ENCODE measurements around the gene ARHGAP18. TPM values are rescaled to one million over a fixed set of nuclear protein-coding genes. Genes with fewer than 3 reads are reported as not detected.

Gene ARHGAP18
- total and polyA plus RNA-seq, 10 of the 15 experiments (the other 5 are each of a cell fraction or from before 2014, with no cell fraction given): 18.2 to 52.2 (median 31.7) TPM

- TF ChIP-seq SPI1 (IDR thresholded peaks at IDR 0.05; ENCODE audit: borderline replicate concordance, insufficient read depth, low read depth, low read length): no peak
- TF ChIP-seq HDGF (IDR thresholded peaks at IDR 0.05): no peak
- TF ChIP-seq MAX (IDR thresholded peaks at IDR 0.05; ENCODE audit: low read depth, low read length): no peak
- TF ChIP-seq EZH2 (IDR thresholded peaks at IDR 0.05; ENCODE audit: borderline replicate concordance, control insufficient read depth, low read depth, low read length): no peak
- no peak for TF ChIP-seq SMAD1 (IDR thresholded peaks at IDR 0.05; ENCODE audit: low read depth, partially characterized antibody)
- no peak for TF ChIP-seq MXI1 (IDR thresholded peaks at IDR 0.05; ENCODE audit: low read depth, low read length)
- TF ChIP-seq CREB1 (IDR thresholded peaks at IDR 0.05; ENCODE audit: low read depth): no peak
- no peak for TF ChIP-seq SP1 (IDR thresholded peaks at IDR 0.05; ENCODE audit: low read depth, low read length)
- TF ChIP-seq MYB (IDR thresholded peaks at IDR 0.05; ENCODE audit: borderline replicate concordance, low read depth, low read length): no peak
- no peak for TF ChIP-seq ZBTB11 (CRISPR knock-in tag; IDR thresholded peaks at IDR 0.05)
- TF ChIP-seq FOS (IDR thresholded peaks at IDR 0.05; ENCODE audit: borderline replicate concordance, extremely low read depth, insufficient read length): no peak
- no peak for TF ChIP-seq ZNF24 (IDR thresholded peaks at IDR 0.05)
- Histone ChIP-seq H3K4me2 (ENCODE audit: control insufficient read depth, insufficient read depth) (no peak overlapping the region), H3K9ac (ENCODE audit: control insufficient read depth, insufficient read depth, low read length) (no peak overlapping the region), H3K27ac (ENCODE audit: control insufficient read depth, insufficient read depth) (no peak overlapping the region), H3K9me3 (replicated peaks; ENCODE audit: control insufficient read depth, insufficient read depth, low read length) (no peaks in the 10 kb centered on the region; the same call in 2 of the 3 replicates), H3K79me2 (ENCODE audit: control insufficient read depth, insufficient read depth, low read length) (peaks cover 2% of the 10 kb centered on the region), H3K36me3 (ENCODE audit: control insufficient read depth in 2 of 2, insufficient read depth in 2 of 2, low read length in 1 of 2) (peaks cover 0 to 14% of the 10 kb centered on the region in 2 experiments; a peak in 3 of 4 replicates), H3K4me3 (no peak overlapping the region), H3K4me1 (ENCODE audit: control insufficient read depth, insufficient read depth, low read length) (peaks cover 26% of the 10 kb centered on the region), H2AFZ (ENCODE audit: control insufficient read depth, low read depth, low read length) (no peak overlapping the region), H4K20me1 (ENCODE audit: control insufficient read depth, insufficient read depth) (no peaks in the 10 kb centered on the region), H3K27me3 (replicated peaks in 1 of 2; ENCODE audit: control insufficient read depth in 2 of 2, insufficient read depth in 2 of 2, low read length in 1 of 2) (no peaks in the 10 kb centered on the region)
- WGBS (ENCODE audit: insufficient coverage, insufficient replicate concordance, low lambda C conversion rate, missing lambda C conversion rate): 99% methylated on average over 4 of the region's 4 CpGs
- ChIA-PET POLR2A (interaction anchor here (0.7 kb wide), 1 partner anchor 69 kb away, joined by 3 read pairs; no protein-coding TSS in a partner anchor), RAD21 (ENCODE audit: unreplicated experiment) (interaction anchor here (0.8 to 9.1 kb wide), 2 partner anchors 113 to 124 kb away, joined by 3 to 268 read pairs; no protein-coding TSS in a partner anchor), CTCF (interaction anchor here (1.2 to 14.9 kb wide), 3 partner anchors 10 to 123 kb away, joined by 3 to 411 read pairs (median 8); no protein-coding TSS in a partner anchor), SMC1A (ENCODE audit: uncharacterized antibody, unreplicated experiment) (interaction anchor here (0.7 to 13.0 kb wide), 8 partner anchors 19 to 374 kb away, joined by 3 to 407 read pairs (median 4); partner anchors contain the start of gene ARHGAP18)
- intact Hi-C loops (cut with micrococcal nuclease; ENCODE audit: unreplicated experiment): no loop called here
- BruUV-seq (replicated peaks): no TSS peak
- no peak for ATAC-seq
- no peak for FAIRE-seq
- in situ Hi-C loops (cut with MboI): no loop called here
- no peak for DNase-seq (ENCODE audit: low read depth, low spot score)
Observed at GRCh38 chr6:129604321-129604720, 105.7 kb downstream of the ARHGAP18 start.

All from GM12878 (cell line).